SK-N-SH treated with all-trans-retinoic acid at 6 μM for 48 hours (cell line): ENCODE data around the gene PRSS38.
"Not testable (repeated sequence)": the region's sequence is repeated elsewhere in the genome, so short reads cannot be mapped to it uniquely, and the experiment has no call there.

Experiments
- ATAC-seq: fragments of 200-7000 bp; cut with Tn5 transposase; 3 replicates; pipeline ENCODE4 v1.9.1; 2020; ENCODE audit warnings: mild to moderate bottlenecking, moderate library complexity
- ARNTL ChIP-seq: fragments of 450-650 bp; formaldehyde crosslinking; IDR thresholded peaks from 2 replicates; pipeline ENCODE4 v1.5.0; 2020; ENCODE audit warnings: low read depth, mild to moderate bottlenecking, moderate library complexity, borderline replicate concordance
- CSDC2 ChIP-seq: fragments of 250-450 bp; sonication (Bioruptor Pico); IDR thresholded peaks from 2 replicates; pipeline ENCODE4 v1.5.0; 2020; ENCODE audit warnings: mild to moderate bottlenecking, moderate library complexity
- ESRRG ChIP-seq: fragments of 250-450 bp; sonication (Bioruptor Pico); IDR thresholded peaks from 2 replicates; pipeline ENCODE4 v1.6.1; 2021; ENCODE audit warnings: mild to moderate bottlenecking
- PPARA ChIP-seq: fragments of 250-450 bp; sonication (Bioruptor Pico); IDR thresholded peaks from 2 replicates; pipeline ENCODE4 v1.5.0; 2020; ENCODE audit warnings: mild to moderate bottlenecking, borderline replicate concordance
- RARB ChIP-seq: fragments of 250-450 bp; sonication (Bioruptor Pico); IDR thresholded peaks from 2 replicates; pipeline ENCODE4 v1.8.0; 2021; ENCODE audit warnings: mild to moderate bottlenecking, moderate library complexity
- SNAI2 ChIP-seq: fragments of 250-450 bp; sonication (Bioruptor Pico); IDR thresholded peaks from 2 replicates; pipeline ENCODE4 v1.5.0; 2020; ENCODE audit warnings: mild to moderate bottlenecking, moderate library complexity
- TCF4 ChIP-seq: fragments of 250-450 bp; sonication (Bioruptor Pico); IDR thresholded peaks from 2 replicates; pipeline ENCODE4 v1.8.0; 2021; ENCODE audit warnings: mild to moderate bottlenecking, moderate library complexity, borderline replicate concordance
- TOX ChIP-seq: fragments of 250-450 bp; sonication (Bioruptor Pico); IDR thresholded peaks from 2 replicates; pipeline ENCODE4 v1.8.0; 2021; ENCODE audit warnings: mild to moderate bottlenecking, moderate library complexity, borderline replicate concordance
- ZC3H10 ChIP-seq: fragments of 250-450 bp; sonication (Bioruptor Pico); IDR thresholded peaks from 2 replicates; pipeline ENCODE4 v1.5.1; 2021; ENCODE audit warnings: mild to moderate bottlenecking, moderate library complexity
- ZFP3 ChIP-seq: fragments of 250-450 bp; sonication (Bioruptor Pico); IDR thresholded peaks from 2 replicates; pipeline ENCODE4 v1.5.0; 2020; ENCODE audit warnings: mild to moderate bottlenecking, moderate library complexity
- ZFP30 ChIP-seq: fragments of 450-650 bp; formaldehyde crosslinking; IDR thresholded peaks from 2 replicates; pipeline ENCODE4 v1.5.0; 2022; ENCODE audit warnings: mild to moderate bottlenecking, moderate library complexity
- ZNF70 ChIP-seq: fragments of 450-650 bp; formaldehyde crosslinking; IDR thresholded peaks from 2 replicates; pipeline ENCODE4 v1.5.0; 2020; ENCODE audit warnings: mild to moderate bottlenecking, moderate library complexity
- ZNF8 ChIP-seq: fragments of 450-650 bp; formaldehyde crosslinking; IDR thresholded peaks from 2 replicates; pipeline ENCODE4 v1.5.0; 2020; ENCODE audit warnings: mild to moderate bottlenecking, moderate library complexity
- TF ChIP-seq, protein P1 (sequence below): fragments of 250-450 bp; sonication (Bioruptor Pico); IDR thresholded peaks from 2 replicates; pipeline ENCODE4 v1.5.0; 2020; ENCODE audit warnings: mild to moderate bottlenecking, moderate library complexity
- TF ChIP-seq, protein P2 (sequence below): fragments of 250-450 bp; sonication (Bioruptor Pico); IDR thresholded peaks from 2 replicates; pipeline ENCODE4 v1.8.0; 2020; ENCODE audit warnings: mild to moderate bottlenecking, moderate library complexity, borderline replicate concordance
- TF ChIP-seq, protein P3 (sequence below): fragments of 250-450 bp; sonication (Bioruptor Pico); IDR thresholded peaks from 2 replicates; pipeline ENCODE4 v1.8.0; 2021; ENCODE audit warnings: low read depth, mild to moderate bottlenecking, moderate library complexity, borderline replicate concordance
- TF ChIP-seq, protein P4 (sequence below): fragments of 250-450 bp; sonication (Bioruptor Pico); IDR thresholded peaks from 2 replicates; pipeline ENCODE4 v1.5.1; 2021; ENCODE audit warnings: mild to moderate bottlenecking, moderate library complexity

PRSS38 gene

DNA sequence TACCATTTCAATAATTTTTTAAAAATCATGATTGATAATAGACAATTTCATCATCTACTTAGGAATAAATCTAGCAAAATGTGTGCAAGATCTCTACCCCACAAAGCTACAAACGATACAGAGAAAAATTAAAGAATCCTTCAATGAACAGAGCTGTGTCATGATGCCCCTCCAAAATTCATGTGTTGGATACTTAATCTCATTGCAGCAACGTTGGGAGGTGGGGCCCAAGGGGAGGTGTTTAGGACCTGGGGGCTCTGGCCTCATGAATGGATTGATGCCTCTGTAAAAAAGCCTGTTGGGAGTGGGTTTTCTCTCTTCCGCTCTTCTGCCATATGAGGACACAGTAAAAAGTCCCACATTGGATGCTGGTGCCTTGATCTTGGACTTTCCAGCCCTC, 54.9 kb downstream of the PRSS38 start:
- ATAC-seq: no peak
- TF ChIP-seq ZFP3 (no peak), ZFP30 (CRISPR knock-in tag) (no peak), SNAI2 (no peak), ZNF70 (no peak), TCF4 (CRISPR knock-in tag) (no peak)
- TF ChIP-seq, protein P1, sequence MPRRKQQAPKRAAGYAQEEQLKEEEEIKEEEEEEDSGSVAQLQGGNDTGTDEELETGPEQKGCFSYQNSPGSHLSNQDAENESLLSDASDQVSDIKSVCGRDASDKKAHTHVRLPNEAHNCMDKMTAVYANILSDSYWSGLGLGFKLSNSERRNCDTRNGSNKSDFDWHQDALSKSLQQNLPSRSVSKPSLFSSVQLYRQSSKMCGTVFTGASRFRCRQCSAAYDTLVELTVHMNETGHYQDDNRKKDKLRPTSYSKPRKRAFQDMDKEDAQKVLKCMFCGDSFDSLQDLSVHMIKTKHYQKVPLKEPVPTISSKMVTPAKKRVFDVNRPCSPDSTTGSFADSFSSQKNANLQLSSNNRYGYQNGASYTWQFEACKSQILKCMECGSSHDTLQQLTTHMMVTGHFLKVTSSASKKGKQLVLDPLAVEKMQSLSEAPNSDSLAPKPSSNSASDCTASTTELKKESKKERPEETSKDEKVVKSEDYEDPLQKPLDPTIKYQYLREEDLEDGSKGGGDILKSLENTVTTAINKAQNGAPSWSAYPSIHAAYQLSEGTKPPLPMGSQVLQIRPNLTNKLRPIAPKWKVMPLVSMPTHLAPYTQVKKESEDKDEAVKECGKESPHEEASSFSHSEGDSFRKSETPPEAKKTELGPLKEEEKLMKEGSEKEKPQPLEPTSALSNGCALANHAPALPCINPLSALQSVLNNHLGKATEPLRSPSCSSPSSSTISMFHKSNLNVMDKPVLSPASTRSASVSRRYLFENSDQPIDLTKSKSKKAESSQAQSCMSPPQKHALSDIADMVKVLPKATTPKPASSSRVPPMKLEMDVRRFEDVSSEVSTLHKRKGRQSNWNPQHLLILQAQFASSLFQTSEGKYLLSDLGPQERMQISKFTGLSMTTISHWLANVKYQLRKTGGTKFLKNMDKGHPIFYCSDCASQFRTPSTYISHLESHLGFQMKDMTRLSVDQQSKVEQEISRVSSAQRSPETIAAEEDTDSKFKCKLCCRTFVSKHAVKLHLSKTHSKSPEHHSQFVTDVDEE: no peak
- TF ChIP-seq, protein P2, sequence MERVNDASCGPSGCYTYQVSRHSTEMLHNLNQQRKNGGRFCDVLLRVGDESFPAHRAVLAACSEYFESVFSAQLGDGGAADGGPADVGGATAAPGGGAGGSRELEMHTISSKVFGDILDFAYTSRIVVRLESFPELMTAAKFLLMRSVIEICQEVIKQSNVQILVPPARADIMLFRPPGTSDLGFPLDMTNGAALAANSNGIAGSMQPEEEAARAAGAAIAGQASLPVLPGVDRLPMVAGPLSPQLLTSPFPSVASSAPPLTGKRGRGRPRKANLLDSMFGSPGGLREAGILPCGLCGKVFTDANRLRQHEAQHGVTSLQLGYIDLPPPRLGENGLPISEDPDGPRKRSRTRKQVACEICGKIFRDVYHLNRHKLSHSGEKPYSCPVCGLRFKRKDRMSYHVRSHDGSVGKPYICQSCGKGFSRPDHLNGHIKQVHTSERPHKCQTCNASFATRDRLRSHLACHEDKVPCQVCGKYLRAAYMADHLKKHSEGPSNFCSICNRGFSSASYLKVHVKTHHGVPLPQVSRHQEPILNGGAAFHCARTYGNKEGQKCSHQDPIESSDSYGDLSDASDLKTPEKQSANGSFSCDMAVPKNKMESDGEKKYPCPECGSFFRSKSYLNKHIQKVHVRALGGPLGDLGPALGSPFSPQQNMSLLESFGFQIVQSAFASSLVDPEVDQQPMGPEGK: no peak
- TF ChIP-seq, protein P3, sequence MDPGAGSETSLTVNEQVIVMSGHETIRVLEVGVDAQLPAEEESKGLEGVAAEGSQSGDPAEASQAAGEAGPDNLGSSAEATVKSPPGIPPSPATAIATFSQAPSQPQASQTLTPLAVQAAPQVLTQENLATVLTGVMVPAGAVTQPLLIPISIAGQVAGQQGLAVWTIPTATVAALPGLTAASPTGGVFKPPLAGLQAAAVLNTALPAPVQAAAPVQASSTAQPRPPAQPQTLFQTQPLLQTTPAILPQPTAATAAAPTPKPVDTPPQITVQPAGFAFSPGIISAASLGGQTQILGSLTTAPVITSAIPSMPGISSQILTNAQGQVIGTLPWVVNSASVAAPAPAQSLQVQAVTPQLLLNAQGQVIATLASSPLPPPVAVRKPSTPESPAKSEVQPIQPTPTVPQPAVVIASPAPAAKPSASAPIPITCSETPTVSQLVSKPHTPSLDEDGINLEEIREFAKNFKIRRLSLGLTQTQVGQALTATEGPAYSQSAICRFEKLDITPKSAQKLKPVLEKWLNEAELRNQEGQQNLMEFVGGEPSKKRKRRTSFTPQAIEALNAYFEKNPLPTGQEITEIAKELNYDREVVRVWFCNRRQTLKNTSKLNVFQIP: no peak

DNA sequence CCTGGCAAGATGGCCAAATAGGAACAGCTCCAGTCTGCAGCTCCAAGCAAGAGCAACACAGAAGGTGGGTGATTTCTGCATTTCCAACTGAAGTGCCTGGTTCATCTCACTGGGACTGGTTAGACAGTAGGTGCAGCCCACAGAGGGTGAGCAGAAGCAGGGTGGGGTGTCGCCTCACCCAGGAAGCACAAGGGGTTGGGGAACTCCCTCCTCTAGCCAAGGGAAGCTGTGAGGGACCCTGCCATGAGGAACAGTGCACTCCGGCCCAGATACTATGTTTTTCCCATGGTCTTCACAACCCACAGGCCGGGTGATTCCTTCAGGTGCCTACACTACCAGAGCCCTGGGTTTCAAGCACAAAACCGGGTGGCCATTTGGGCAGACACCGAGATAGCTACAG, 56.4 kb downstream of the PRSS38 start:
- ATAC-seq: not testable (repeated sequence)

DNA sequence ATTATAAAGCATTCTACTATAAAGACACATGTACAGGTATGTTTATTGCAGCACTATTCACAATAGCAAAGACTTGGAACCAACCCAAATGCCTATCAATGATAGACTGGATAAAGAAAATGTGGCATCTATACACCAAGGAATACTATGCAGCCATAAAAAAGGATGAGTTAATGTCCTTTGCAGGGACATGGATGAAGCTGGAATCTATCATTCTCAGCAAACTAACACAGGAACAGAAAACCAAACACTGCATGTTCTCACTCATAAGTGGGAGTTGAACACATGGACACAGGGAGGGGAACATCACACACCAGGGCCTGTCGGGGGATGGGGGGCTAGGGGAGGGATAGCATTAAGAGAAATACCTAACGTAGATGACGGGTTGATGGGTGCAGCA, 62.3 kb downstream of the PRSS38 start:
- ATAC-seq: not testable (repeated sequence)

DNA sequence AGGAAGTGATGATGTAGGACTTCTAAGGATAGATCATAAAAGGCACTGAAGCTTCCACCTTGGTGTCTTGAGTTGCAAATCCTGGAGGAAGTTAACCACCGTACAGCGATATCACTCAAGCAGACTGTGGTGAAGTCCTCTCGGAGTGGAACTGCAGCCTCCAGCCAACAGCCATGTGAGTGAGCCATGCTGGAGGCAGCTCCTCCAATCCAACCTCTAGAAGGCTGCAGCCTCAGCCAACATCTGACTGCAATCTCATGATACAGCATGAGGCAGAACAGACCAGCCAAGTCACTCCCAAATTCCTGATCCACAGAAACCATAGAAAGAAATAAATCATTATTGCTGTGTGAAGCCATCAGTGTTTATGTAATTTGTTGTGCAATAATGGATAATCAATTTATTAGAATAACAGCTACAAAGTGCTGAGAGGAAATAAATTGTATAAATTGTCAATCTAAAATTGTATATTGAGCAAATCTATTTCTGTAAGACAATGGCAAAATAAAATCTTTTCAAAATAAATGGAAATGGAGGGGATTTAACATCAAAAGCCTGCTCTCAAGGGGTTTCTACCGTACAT, 65.0 kb downstream of the PRSS38 start:
- TF ChIP-seq ZNF8 (CRISPR knock-in tag) (no peak), ZFP3 (no peak), ARNTL (CRISPR knock-in tag) (no peak), PPARA (CRISPR knock-in tag) (no peak), ZNF70 (no peak), CSDC2 (CRISPR knock-in tag) (no peak), TCF4 (CRISPR knock-in tag) (no peak)
- TF ChIP-seq, protein P2: no peak
- TF ChIP-seq, protein P3: no peak
- ATAC-seq: no peak

DNA sequence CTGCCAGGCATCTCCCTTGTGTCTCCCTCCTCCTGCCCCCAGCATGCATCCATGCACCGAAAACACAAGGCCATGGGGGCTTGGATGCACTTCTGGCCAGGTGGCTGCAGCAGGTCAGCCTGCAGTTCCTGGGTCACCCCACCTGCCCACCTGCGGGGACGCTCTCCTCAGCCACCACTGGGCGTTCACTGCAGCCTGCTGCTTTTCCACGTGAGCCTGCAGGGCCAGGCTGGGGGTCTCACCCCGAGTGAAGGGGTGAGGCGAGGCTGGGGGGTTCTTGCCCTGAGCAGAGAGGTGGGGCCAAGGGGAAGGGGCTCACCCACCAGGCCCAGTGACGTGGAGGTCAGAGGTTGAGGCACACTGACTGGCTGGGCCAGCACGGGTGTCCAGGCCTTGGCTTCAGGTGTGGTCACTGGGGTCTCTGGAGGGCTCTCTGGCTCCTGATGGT, 67.6 kb downstream of the PRSS38 start:
- ATAC-seq: no peak
- TF ChIP-seq RARB (no peak), ESRRG (no peak), TOX (CRISPR knock-in tag) (no peak), TCF4 (CRISPR knock-in tag) (no peak), ZC3H10 (CRISPR knock-in tag) (no peak), ARNTL (CRISPR knock-in tag) (no peak), CSDC2 (CRISPR knock-in tag) (no peak), ZNF70 (no peak), SNAI2 (no peak)
- TF ChIP-seq, protein P3: no peak
- TF ChIP-seq, protein P4, sequence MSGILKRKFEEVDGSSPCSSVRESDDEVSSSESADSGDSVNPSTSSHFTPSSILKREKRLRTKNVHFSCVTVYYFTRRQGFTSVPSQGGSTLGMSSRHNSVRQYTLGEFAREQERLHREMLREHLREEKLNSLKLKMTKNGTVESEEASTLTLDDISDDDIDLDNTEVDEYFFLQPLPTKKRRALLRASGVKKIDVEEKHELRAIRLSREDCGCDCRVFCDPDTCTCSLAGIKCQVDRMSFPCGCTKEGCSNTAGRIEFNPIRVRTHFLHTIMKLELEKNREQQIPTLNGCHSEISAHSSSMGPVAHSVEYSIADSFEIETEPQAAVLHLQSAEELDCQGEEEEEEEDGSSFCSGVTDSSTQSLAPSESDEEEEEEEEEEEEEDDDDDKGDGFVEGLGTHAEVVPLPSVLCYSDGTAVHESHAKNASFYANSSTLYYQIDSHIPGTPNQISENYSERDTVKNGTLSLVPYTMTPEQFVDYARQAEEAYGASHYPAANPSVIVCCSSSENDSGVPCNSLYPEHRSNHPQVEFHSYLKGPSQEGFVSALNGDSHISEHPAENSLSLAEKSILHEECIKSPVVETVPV: no peak
- TF ChIP-seq, protein P1: no peak
